BLaER1 treated with 17β-estradiol and CSF1 and Interleukin-3, amounts not matched to agents 10 nM and 100 nM (cell line): ENCODE results near the gene DDX10.

Source experiments
- H3K27ac ChIP-seq, 11 experiments: shearing (Covaris generic); formaldehyde crosslinking; 2 replicates each; pipeline ENCODE4 v1.8.1; 2022
- H3K27me3 ChIP-seq, 11 experiments: shearing (Covaris generic); formaldehyde crosslinking; 2 replicates each; pipeline ENCODE4 v1.8.1; 2022
- H3K36me3 ChIP-seq, 11 experiments: shearing (Covaris generic); formaldehyde crosslinking; 2 replicates each; pipeline ENCODE4 v1.8.1; 2022
- H3K4me1 ChIP-seq, 10 experiments: shearing (Covaris generic); formaldehyde crosslinking; 2 replicates each; pipeline ENCODE4 v1.8.1; 2022
- H3K4me2 ChIP-seq, 11 experiments: shearing (Covaris generic); formaldehyde crosslinking; 2 replicates each; pipeline ENCODE4 v1.8.1; 2022
- H3K4me3 ChIP-seq, 10 experiments: shearing (Covaris generic); formaldehyde crosslinking; 2 replicates each; pipeline ENCODE4 v1.8.1; 2022
- H3K9ac ChIP-seq, 11 experiments: shearing (Covaris generic); formaldehyde crosslinking; 2 replicates each; pipeline ENCODE4 v1.8.1; 2022
- H3K9me3 ChIP-seq, 11 experiments: shearing (Covaris generic); formaldehyde crosslinking; replicated peaks in 1 of 11; 2 replicates each; pipeline ENCODE4 v1.8.1; 2022
- H4K20me1 ChIP-seq, 11 experiments: shearing (Covaris generic); formaldehyde crosslinking; 2 replicates each; pipeline ENCODE4 v1.8.1; 2022
- Cebpa-rat ChIP-seq, 11 experiments: shearing (Covaris generic); IDR thresholded peaks; 2 replicates each; pipeline ENCODE4 v1.8.1; 2022

The DDX10 gene

DNA sequence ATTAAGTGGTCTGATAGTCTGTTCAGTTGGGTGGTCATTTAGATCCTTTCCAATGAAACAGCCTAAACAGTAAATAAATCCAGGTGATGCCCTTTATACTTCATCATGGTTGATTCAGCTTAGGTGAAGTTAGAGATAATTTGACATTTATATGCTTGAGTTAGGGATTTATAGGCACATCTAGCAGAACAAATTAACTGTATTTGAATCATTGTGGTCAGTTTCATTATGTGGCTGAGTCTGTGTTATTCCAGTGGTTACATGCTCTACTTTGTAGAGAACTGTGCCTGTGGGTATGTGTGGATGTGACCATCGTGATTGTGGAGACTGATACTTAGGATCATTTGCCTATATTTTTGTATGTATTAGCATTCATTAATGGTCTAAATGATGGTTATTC is 194.6 kb downstream of the DDX10 start:
- no peak overlapping the region for H3K9ac ChIP-seq
- H3K27ac ChIP-seq = no peak overlapping the region
- H3K4me2 ChIP-seq = no peak overlapping the region
- H4K20me1 ChIP-seq = peaks cover 0 to 22% (median 0%) of the 10 kb centered on the region in 11 experiments; a peak in 3 of 22 replicates
- H3K36me3 ChIP-seq = peaks cover 0 to 36% (median 19%) of the 10 kb centered on the region in 11 experiments; a peak in 17 of 22 replicates
- no peak overlapping the region for H3K4me3 ChIP-seq
- H3K27me3 ChIP-seq = no peaks in the 10 kb centered on the region
- no peaks in the 10 kb centered on the region for H3K9me3 ChIP-seq
- no peak for TF ChIP-seq Cebpa-rat (IDR thresholded peaks at IDR 0.05)
- H3K4me1 ChIP-seq = peaks cover under 1 to 6% (median 4%) of the 10 kb centered on the region in 10 experiments; a peak in 18 of 20 replicates

DNA sequence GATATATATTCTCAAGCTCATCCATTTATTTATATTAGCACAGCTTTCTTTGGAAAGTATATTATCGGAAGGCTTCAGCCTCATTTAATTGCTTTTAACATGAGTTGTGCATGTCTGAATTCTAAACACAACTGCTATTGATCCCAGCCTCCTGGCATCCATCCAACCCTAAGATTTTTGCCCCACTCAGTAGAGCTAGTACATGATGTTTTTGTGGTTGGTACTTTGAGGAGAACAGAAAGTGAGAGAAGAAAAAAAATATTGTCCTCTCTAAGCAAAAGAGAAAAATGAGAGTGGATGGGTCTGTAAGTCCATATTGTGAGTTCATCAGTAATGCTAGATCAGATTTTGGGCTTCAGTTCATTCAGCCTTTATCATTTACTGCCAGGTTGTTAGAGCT is 198.7 kb downstream of the DDX10 start:
- no peak overlapping the region for H3K4me3 ChIP-seq
- no peak overlapping the region for H3K4me2 ChIP-seq
- TF ChIP-seq Cebpa-rat (IDR thresholded peaks at IDR 0.05) = no peak
- H3K27me3 ChIP-seq = no peaks in the 10 kb centered on the region
- H4K20me1 ChIP-seq = peaks cover 0 to 52% (median 0%) of the 10 kb centered on the region in 11 experiments; a peak in 3 of 22 replicates
- no peaks in the 10 kb centered on the region for H3K9me3 ChIP-seq
- no peaks in the 10 kb centered on the region for H3K4me1 ChIP-seq
- no peak overlapping the region for H3K9ac ChIP-seq
- no peak overlapping the region for H3K27ac ChIP-seq
- peaks cover 0 to 24% (median 9%) of the 10 kb centered on the region in 11 experiments; a peak in 11 of 22 replicates for H3K36me3 ChIP-seq

DNA sequence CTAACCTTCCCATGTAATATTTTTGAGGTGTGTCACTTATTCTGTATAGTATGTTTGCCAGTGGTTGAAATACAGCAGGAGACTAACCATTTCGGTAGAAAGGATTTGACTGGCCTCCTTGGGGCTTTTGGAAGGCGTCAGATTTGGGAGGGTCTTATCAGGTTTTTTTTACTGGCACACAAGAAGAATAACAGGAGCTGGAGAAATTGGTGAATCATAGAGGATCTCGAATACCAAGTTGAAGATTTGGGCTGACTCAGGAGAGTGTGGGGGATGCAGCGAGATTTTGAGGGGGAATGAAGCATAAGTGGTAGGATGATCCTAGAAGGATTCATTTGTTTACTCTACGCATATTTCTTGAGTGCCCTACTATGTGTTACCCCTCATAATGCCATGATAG is 200.5 kb downstream of the DDX10 start:
- H3K4me1 ChIP-seq = no peaks in the 10 kb centered on the region
- H3K4me3 ChIP-seq = no peak overlapping the region
- H3K9me3 ChIP-seq = no peaks in the 10 kb centered on the region
- H3K4me2 ChIP-seq = no peak overlapping the region
- H4K20me1 ChIP-seq = peaks cover 0 to 61% (median 0%) of the 10 kb centered on the region in 11 experiments; a peak in 3 of 22 replicates
- peaks cover 0 to 20% (median 4%) of the 10 kb centered on the region in 11 experiments; a peak in 4 of 22 replicates for H3K36me3 ChIP-seq
- TF ChIP-seq Cebpa-rat (IDR thresholded peaks at IDR 0.05) = no peak
- no peak overlapping the region for H3K27ac ChIP-seq
- H3K9ac ChIP-seq = no peak overlapping the region
- H3K27me3 ChIP-seq = no peaks in the 10 kb centered on the region

DNA sequence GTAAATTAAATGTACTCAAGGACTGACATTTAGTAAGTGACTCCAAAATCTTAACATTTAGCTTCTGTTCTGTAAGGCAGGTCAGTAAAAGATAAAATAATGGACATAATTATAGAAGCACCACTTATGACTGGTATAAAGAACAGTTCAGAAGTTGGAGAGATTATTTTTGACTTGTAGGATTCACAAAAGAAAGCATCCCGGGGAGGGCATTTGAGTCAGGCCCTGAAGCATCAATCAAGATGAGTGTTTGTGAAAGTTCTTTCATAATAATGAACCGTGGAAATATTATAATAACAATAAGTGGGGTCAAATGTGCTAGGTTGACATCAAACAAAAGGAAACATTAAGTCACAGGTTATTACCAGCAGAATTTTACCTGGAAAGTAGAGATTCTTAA is 201.9 kb downstream of the DDX10 start:
- Histone ChIP-seq H3K4me1 (no peaks in the 10 kb centered on the region), H3K36me3 (peaks cover 0 to 10% (median 0%) of the 10 kb centered on the region in 11 experiments; a peak in 1 of 22 replicates), H3K4me3 (no peak overlapping the region), H4K20me1 (peaks cover 0 to 59% (median 0%) of the 10 kb centered on the region in 11 experiments; a peak in 3 of 22 replicates), H3K9ac (no peak overlapping the region), H3K9me3 (no peaks in the 10 kb centered on the region), H3K4me2 (no peak overlapping the region), H3K27me3 (no peaks in the 10 kb centered on the region), H3K27ac (no peak overlapping the region)
- no peak for TF ChIP-seq Cebpa-rat (IDR thresholded peaks at IDR 0.05)

DNA sequence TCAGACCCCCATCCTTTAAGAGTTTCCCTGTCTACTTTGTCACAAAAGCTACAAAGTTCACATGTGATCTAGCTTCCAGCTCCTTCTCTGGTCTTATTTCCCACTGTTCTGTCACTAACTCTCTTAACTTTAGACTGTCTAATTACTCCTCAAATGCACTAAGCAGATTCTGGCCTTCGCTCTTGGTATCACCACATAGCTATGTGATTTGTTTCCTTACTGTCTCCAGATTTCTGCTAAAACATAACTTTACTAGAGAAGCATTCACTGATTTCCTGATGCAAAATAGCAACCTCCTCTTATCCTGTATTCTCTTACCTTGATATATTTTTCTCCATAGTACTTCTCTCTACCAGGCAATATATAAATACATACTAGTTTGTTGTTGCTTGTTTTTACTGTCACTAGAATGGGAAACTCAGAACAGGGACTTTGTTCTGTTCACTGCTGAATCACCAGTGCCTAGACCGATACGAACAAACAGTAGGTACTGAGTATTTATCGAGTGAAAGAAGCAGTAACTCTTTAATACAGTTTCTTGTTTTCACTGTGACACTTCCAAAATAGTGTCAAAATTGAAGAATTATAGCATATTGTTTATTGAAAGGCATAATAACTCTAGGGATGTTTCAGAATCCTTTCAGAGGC is 205.6 kb downstream of the DDX10 start:
- Histone ChIP-seq H3K4me3 (no peak overlapping the region), H3K27me3 (no peaks in the 10 kb centered on the region), H3K9me3 (no peaks in the 10 kb centered on the region), H3K36me3 (peaks cover 0 to 2% (median 0%) of the 10 kb centered on the region in 11 experiments; a peak in 1 of 22 replicates), H3K4me2 (no peak overlapping the region), H3K4me1 (peaks cover 0 to 8% (median 0%) of the 10 kb centered on the region in 10 experiments; a peak in 1 of 20 replicates), H3K27ac (no peak overlapping the region), H4K20me1 (peaks cover 0 to 61% (median 0%) of the 10 kb centered on the region in 11 experiments; a peak in 3 of 22 replicates), H3K9ac (no peak overlapping the region)
- no peak for TF ChIP-seq Cebpa-rat (IDR thresholded peaks at IDR 0.05)

DNA sequence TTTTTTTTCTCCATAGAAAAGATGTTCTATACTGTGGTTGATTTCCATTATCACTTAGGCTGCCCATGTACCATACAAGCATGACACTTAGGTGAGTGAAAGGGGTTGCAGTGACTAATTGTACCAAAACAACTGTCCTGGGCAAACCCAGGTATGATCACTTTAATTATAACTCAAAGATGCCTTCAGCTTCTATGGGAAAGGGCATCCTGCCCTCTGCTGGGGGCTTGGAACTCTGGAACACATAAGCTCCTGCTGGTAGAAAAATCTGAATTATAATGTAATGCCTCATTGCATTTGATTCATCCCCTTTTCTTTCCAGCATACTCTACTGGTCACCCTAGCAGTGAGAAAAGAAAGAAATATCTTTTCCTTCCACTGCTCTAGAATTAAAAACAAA is 206.3 kb downstream of the DDX10 start:
- H3K9me3 ChIP-seq = no peaks in the 10 kb centered on the region
- TF ChIP-seq Cebpa-rat (IDR thresholded peaks at IDR 0.05) = no peak
- peaks cover 0 to 8% (median 0%) of the 10 kb centered on the region in 10 experiments; a peak in 1 of 20 replicates for H3K4me1 ChIP-seq
- H4K20me1 ChIP-seq = peaks cover 0 to 55% (median 0%) of the 10 kb centered on the region in 11 experiments; a peak in 3 of 22 replicates
- H3K27me3 ChIP-seq = no peaks in the 10 kb centered on the region
- H3K36me3 ChIP-seq = no peaks in the 10 kb centered on the region; a peak in 1 of 22 replicates
- no peak overlapping the region for H3K9ac ChIP-seq
- no peak overlapping the region for H3K4me2 ChIP-seq
- H3K27ac ChIP-seq = no peak overlapping the region
- H3K4me3 ChIP-seq = no peak overlapping the region

DNA sequence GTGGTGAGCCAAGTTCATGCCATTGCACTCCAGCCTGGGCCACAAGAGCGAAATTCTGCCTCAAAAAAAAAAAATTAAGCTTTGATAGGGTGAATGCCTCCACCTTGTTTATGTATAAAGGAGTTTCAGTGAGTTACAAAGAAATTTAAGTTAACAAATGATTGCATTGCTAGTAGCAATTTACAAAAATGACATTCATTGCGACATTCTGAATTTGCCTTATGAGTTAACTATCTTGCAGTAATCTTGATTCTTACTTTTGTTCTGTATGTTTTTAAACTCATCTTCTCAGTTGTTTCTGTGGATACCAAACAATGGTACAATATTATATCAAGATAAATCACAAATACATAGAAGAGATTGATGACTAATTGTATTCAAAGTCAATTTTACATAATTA is 207.0 kb downstream of the DDX10 start:
- Histone ChIP-seq H3K9ac (no peak overlapping the region), H4K20me1 (peaks cover 0 to 48% (median 0%) of the 10 kb centered on the region in 11 experiments; a peak in 3 of 22 replicates), H3K27ac (no peak overlapping the region), H3K4me3 (no peak overlapping the region), H3K27me3 (no peaks in the 10 kb centered on the region), H3K4me2 (no peak overlapping the region), H3K4me1 (peaks cover 0 to 8% (median 0%) of the 10 kb centered on the region in 10 experiments; a peak in 1 of 20 replicates), H3K9me3 (no peaks in the 10 kb centered on the region), H3K36me3 (no peaks in the 10 kb centered on the region; a peak in 1 of 22 replicates)
- TF ChIP-seq Cebpa-rat (IDR thresholded peaks at IDR 0.05) = no peak

DNA sequence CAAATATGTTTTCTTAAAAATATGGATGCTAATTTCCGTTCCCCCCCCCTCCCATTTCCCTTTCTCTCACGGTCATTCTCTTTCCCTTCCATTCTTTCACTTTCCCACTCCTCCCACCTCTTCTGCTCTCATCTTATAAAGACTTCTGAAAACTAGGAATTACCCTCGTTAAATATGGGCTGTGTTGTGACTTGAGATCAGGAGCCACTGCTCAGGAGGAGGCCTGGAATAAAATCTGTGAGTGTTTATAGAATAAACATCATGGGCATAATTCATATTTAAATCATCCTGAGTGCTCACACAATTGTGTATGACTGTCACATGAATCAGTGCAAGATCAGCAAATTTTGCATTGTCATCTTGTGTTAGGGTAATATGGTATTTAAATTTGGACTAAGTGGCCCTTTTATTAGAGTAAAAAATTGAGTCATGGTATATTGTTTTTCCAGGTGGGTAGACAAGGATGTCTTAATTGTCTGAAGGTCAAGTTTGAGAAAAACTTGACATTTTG is 208.0 kb downstream of the DDX10 start:
- H3K9me3 ChIP-seq = no peaks in the 10 kb centered on the region
- no peak overlapping the region for H3K9ac ChIP-seq
- H3K4me3 ChIP-seq = no peak overlapping the region
- no peak overlapping the region for H3K27ac ChIP-seq
- TF ChIP-seq Cebpa-rat (IDR thresholded peaks at IDR 0.05) = no peak
- peaks cover 0 to 41% (median 0%) of the 10 kb centered on the region in 11 experiments; a peak in 3 of 22 replicates for H4K20me1 ChIP-seq
- H3K27me3 ChIP-seq = no peaks in the 10 kb centered on the region
- H3K4me1 ChIP-seq = peaks cover 0 to 8% (median 0%) of the 10 kb centered on the region in 10 experiments; a peak in 1 of 20 replicates
- no peak overlapping the region; a peak in 1 of 22 replicates for H3K4me2 ChIP-seq
- no peaks in the 10 kb centered on the region; a peak in 1 of 22 replicates for H3K36me3 ChIP-seq

DNA sequence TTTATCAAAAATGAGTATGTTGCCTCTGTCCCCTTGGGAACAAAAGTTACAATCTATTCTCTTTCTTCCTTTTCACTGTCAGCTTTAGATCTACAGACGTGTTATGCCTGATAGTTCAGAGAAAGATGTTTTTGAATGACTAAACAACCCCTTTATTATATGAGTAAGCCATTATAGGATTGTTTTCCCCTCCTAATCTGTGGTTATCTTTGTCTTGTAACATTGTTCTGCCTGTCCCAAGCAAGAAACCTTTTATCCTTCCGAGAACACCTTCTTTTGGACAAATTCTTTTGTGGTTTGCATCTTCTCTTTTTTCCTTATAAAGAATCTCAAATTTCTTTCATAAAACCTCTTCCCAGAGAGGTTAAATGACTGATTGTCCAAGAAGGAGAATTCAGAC is 208.4 kb downstream of the DDX10 start:
- no peaks in the 10 kb centered on the region for H3K27me3 ChIP-seq
- H3K4me1 ChIP-seq = peaks cover 0 to 8% (median 0%) of the 10 kb centered on the region in 10 experiments; a peak in 1 of 20 replicates
- no peak overlapping the region for H3K27ac ChIP-seq
- no peak overlapping the region for H3K4me2 ChIP-seq
- no peaks in the 10 kb centered on the region; a peak in 1 of 22 replicates for H3K36me3 ChIP-seq
- H3K4me3 ChIP-seq = no peak overlapping the region
- no peak overlapping the region for H3K9ac ChIP-seq
- TF ChIP-seq Cebpa-rat (IDR thresholded peaks at IDR 0.05) = no peak
- H4K20me1 ChIP-seq = peaks cover 0 to 36% (median 0%) of the 10 kb centered on the region in 11 experiments; a peak in 3 of 22 replicates
- no peaks in the 10 kb centered on the region for H3K9me3 ChIP-seq
